NCI-H2227 (cell line): ENCODE measurements around the gene DMAC2L.

Experiments used
- DNase-seq: peaks from one replicate; lab custom pipeline; 2025; ENCODE audit not compliant: unreplicated experiment; lab: John Stamatoyannopoulos, UW

DMAC2L gene

GRCh38 chr14:50321009-50321660, 9.0 kb downstream of the DMAC2L start:
- peak; percentile 86 for DNase-seq

GRCh38 chr14:50331596-50331995, 19.5 kb downstream of the DMAC2L start:
- DNase-seq: no peak

- DNase-seq: no peak
These were observed 20.9 kb downstream of the DMAC2L start for GRCh38 chr14:50333014-50333509.

- DNase-seq: no peak
These were observed 22.1 kb downstream of the DMAC2L start for GRCh38 chr14:50334211-50334610.

- DNase-seq: peak; percentile 83
These were observed 23.3 kb downstream of the DMAC2L start for GRCh38 chr14:50335389-50335788.

- DNase-seq: peak; percentile 54
These were observed 24.1 kb downstream of the DMAC2L start for GRCh38 chr14:50335989-50336824.

GRCh38 chr14:50338587-50338986, 26.5 kb downstream of the DMAC2L start:
- no peak for DNase-seq

GRCh38 chr14:50339178-50339804, 27.2 kb downstream of the DMAC2L start:
- no peak for DNase-seq

GRCh38 chr14:50340045-50340444, 27.9 kb downstream of the DMAC2L start:
- no peak for DNase-seq

- no peak for DNase-seq
These were observed 28.8 kb downstream of the DMAC2L start for GRCh38 chr14:50340963-50341362.

- peak; percentile 6 for DNase-seq
These were observed 30.3 kb downstream of the DMAC2L start for GRCh38 chr14:50342221-50343078.

- no peak for DNase-seq
These were observed 31.3 kb downstream of the DMAC2L start for GRCh38 chr14:50343434-50343833.

- no peak for DNase-seq
These were observed 32.1 kb downstream of the DMAC2L start for GRCh38 chr14:50344116-50344775.

GRCh38 chr14:50344876-50345563, 32.9 kb downstream of the DMAC2L start:
- no peak for DNase-seq

- no peak for DNase-seq
These were observed 33.8 kb downstream of the DMAC2L start for GRCh38 chr14:50345846-50346422.

- no peak for DNase-seq
These were observed 35.4 kb downstream of the DMAC2L start for GRCh38 chr14:50347521-50347920.

- DNase-seq: no peak
These were observed 36.8 kb downstream of the DMAC2L start for GRCh38 chr14:50348933-50349332.

GRCh38 chr14:50350975-50351374, 38.9 kb downstream of the DMAC2L start:
- DNase-seq: no peak

GRCh38 chr14:50352584-50352983, 40.5 kb downstream of the DMAC2L start:
- no peak for DNase-seq
